NK-92 (cell line): Measurements from ENCODE around the gene PER2.
"Not testable (repeated sequence)": the region's sequence is repeated elsewhere in the genome, so short reads cannot be mapped to it uniquely, and the experiment has no call there.

ENCODE experiments used
- DNase-seq: peaks from one replicate; lab custom pipeline; 2025; ENCODE audit not compliant: unreplicated experiment; lab: John Stamatoyannopoulos, UW

Gene PER2, protein sequence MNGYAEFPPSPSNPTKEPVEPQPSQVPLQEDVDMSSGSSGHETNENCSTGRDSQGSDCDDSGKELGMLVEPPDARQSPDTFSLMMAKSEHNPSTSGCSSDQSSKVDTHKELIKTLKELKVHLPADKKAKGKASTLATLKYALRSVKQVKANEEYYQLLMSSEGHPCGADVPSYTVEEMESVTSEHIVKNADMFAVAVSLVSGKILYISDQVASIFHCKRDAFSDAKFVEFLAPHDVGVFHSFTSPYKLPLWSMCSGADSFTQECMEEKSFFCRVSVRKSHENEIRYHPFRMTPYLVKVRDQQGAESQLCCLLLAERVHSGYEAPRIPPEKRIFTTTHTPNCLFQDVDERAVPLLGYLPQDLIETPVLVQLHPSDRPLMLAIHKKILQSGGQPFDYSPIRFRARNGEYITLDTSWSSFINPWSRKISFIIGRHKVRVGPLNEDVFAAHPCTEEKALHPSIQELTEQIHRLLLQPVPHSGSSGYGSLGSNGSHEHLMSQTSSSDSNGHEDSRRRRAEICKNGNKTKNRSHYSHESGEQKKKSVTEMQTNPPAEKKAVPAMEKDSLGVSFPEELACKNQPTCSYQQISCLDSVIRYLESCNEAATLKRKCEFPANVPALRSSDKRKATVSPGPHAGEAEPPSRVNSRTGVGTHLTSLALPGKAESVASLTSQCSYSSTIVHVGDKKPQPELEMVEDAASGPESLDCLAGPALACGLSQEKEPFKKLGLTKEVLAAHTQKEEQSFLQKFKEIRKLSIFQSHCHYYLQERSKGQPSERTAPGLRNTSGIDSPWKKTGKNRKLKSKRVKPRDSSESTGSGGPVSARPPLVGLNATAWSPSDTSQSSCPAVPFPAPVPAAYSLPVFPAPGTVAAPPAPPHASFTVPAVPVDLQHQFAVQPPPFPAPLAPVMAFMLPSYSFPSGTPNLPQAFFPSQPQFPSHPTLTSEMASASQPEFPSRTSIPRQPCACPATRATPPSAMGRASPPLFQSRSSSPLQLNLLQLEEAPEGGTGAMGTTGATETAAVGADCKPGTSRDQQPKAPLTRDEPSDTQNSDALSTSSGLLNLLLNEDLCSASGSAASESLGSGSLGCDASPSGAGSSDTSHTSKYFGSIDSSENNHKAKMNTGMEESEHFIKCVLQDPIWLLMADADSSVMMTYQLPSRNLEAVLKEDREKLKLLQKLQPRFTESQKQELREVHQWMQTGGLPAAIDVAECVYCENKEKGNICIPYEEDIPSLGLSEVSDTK (N-terminal part only)

DNA sequence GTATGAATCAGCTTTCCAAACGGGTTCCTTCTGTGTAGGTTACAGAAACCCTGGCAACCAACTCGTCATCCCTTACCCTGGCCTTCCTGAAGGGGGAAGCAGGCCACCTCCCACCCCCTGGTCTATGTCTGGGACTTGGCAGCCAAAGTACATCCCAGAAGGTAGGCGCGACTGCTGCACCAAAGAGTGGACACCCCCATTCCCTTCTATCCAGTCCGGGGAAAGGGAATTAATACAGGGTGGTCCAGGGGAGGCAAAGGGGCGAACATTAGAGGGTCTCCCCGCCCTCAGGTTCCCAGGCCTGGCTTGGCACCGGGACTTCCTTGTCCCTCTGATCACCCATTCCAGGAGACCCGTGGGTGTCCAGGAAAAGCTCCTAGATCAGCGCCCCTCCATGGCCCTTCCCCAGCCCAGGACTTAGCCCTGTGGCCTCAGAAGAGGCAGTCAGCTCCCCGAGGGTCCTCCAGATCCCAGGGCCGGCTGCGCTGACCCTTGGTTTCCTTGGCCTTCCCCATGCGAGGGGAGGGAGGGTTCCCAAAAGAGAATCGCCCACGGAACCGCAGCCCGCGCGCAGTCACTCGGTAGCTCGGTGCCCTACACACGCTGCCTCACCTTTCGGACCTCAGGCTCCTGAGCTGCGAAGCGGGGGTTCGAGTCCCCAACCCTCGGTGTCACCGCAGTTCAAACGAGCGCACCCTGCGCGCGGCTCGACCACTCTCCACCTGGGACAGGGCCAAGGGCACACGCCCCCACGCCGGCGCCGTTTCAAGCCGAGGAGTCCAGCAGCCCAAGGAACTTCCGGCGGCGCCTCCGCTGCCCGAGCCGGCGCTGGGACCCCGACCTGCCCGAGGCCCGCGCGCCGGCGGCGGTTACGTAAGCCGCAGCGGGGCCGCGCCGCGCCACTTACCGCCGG is at the start of gene PER2:
TSS of gene PER2 (minus strand) at position 874 of the 913 bp plus-strand sequence. CDS start 10,674 bp downstream, outside the sequence.
- DNase-seq = no peak

DNA sequence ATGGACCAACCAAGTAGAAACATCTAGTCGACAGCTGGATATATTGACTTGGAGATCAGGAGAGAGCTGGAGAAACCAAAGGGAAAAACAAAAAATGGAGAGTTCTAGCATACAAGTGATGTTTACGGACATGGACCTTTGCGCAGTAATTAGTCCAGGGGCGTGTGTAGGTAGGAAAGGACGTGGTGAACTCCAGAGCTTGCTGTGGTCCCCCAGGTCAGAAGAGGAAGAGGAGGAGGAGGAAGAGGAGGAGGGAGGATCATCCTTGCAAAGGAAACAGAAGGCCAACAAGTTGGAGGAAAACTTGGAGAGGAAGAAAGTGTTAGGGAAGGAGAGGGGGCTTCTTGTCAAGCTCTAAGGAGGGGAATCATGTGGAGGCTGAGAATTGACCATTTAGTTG is 49.4 kb upstream of the PER2 start:
- no peak for DNase-seq

DNA sequence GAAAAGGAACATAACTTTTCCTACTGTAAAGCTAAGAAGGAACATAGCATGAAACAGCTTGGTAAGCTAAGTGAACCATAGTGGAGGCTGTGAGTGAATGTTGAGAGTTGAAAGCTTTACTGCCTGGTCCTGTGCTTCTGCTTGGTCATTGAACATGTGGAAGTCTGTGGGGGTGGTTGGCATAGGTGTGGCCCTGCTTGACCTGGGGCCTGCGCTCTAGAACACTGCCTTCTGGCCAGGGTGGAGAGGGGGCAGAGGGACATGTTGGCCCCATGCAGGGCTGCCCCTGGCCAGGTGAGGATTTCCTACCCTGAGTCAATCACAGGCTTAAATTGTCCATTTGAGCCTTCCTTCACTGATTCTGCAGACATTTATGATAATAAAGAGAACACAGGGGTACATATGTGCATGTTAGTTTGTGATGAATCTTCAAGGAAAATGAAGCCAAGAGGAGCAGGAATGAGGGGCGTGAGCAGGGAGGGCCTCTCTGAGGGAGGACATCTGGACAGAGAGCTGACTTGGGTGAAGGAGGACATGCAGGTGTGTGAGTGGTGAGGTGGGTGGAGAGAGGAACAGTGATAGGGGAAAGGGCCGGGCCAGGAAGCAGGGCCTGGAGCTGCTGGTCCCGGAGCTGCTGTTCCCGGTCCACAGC is 48.5 kb upstream of the PER2 start:
- no peak for DNase-seq

DNA sequence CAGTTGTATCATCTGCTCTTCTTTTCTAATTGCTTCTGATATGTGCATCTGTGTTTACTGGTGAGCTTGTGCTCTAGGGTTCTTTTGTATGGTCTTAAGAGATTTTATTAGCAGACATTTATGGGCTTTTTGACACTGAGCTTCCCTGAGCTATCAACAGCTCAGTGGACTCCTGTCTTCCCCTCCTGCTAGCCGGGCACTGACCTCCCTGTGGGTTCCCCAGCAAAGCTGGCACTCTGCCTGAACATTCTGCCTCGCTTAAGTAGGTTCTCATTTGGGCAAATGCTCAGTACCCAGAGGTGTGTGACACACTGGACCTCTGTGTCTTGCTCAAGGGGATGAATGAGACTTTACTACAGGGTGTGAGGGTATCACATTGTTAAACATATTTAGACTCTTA is 47.7 kb upstream of the PER2 start:
- no peak for DNase-seq

DNA sequence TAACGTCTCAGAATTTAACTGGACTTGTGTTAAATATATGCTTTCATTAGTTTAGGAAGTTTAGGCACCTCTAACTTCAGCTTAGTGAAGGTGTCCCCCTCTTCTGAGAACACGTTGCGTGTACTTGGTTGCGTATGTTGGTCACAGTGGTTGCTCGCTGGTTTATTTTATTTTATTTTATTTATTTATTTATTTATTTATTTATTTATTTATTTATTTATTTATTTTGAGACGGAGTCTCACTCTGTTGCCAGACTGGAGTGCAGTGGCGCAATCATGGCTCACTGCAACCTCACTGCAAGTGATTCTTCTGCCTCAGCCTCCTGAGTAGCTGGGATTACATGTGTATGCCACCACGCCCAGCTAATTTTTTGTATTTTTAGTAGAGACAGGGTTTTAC is 47.2 kb upstream of the PER2 start:
- not testable (repeated sequence) for DNase-seq

DNA sequence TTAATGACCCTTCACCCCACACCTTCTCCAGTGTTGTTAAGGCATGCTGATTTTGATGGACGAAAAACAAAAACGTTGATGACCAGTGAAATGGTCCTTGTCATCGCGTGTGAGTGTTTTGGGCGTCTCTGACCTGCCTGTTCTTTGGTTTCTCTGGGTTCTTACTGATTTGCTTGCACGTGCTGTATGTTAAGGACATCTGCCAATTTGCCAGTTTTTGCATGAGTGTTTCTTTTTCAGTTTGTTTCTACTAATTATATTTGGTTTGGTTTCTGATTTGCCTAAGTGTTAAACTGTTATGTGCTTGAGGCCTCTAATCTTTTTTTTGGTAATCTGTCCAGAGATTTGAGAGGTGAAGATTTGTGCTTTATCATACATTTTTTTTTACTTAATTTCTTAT is 46.5 kb upstream of the PER2 start:
- DNase-seq = no peak

DNA sequence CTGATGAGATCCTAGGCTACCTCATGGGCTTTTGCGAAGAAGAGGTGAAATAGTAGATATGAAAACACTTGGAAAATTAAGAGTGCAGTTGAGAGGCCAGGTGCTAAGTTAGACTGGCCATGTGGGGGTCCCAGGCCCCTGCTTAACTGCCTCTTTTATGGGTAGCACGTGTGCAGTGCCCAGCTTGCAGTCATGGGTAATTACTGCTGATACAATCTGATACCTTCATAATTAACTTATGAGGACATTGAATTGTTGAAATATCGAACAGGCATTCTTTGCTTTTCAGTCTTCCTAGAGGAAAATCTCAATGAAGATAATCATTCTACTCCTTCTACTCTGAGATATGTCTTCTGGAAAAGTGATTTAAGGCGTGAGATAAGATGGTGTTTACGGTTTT is 43.5 kb upstream of the PER2 start:
- DNase-seq = no peak

DNA sequence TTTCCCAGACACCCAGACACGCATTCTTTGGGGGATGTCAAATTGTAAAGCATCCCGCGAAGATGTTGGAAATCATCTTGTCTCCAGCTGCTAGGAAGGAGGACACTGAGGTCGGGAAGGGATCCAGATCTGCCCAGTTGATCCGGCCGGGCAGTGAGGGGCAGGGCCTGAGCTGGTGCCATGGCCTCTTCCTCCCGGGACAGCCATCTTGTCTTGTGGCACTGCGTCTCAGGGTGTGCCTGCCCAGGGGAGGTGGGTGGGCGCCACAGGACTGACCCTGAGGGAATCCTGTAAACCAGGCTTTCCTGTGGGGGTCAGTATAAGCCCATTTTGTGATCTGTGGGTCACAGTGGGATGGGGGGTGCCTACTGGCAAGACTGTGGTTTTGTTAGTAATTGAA is 42.0 kb upstream of the PER2 start:
- DNase-seq = no peak

DNA sequence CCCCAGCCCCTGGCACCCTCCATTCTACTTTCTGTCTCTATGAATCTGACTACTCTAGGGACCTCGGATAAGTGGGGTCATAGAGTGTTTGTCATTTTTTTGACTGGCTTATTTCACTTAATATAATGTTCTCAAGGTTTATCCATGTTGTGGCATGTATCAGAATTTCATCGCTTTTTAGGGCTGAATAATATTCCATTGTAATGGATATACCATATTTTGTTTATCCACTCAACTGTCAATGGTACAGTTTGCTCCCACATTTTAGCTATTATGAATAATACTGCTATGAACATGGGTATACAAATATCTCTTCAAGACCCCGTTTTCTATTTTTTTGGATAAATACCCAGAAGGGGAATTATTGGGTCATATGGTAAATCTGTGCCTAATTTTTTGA is 39.3 kb upstream of the PER2 start:
- no peak for DNase-seq

DNA sequence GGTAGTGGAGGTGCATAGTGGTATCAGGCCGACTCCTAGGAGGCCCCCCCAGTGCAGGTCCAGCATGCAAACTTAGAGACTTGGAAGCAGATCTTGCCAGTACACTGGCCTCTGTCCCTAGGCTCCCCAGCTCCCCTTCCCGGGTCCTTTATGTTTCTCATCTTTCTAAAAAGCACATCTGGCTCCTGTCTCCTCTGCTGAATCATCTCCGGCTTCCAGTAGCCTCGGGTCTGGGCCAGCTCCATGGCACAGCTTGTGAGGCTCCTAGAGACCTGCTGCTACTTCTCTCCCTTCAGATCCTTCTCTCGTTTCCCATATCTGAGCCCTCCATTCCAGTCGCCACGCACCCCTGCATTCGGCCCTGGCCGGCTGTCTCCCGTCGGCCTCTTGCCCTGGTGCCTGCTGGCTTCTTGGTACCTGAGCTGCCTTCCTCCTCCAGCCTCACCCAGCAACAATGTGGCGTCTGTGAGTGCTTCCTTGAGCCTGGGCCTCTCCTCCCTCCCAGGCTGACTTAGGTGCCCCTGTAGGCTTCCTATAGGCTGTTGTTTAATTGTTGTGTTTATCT is 38.5 kb upstream of the PER2 start:
- DNase-seq = no peak

DNA sequence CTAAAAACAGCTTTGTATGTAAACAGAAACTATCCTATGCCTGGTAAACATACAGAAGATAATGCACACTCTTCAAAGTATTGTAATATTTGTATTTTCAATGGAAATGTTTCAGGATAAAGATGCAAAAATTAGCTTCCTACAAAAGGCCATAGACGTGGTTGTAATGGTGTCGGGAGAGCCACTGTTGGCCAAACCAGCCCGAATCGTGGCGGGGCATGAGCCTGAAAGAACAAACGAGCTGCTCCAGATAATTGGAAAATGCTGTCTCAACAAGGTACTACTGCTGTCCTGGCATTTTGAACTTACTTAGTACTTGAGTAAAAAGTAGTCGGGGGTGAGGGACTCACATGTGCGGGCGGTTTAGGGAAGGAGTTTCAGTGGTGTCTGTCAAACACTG is 37.3 kb upstream of the PER2 start:
- no peak for DNase-seq

DNA sequence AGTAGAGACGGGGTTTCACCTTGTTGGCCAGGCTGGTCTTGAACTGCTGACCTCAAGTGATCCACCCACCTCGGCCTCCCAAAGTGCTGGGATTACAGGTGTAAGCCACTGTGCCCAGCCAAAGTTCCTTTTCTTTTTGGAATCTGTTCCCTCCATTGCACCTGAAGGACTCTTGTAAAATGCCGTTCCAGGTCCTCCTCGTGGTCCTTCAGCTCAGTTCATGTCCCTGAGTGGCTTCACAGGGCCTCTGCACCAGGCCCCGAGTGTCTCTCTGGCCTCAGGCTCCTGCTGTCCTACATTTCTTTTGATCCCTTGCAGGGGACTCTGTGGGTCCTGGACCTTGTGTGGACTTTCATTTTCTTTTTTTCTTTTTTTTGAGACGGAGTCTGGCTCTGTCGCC is 35.8 kb upstream of the PER2 start:
- not testable (repeated sequence) for DNase-seq

DNA sequence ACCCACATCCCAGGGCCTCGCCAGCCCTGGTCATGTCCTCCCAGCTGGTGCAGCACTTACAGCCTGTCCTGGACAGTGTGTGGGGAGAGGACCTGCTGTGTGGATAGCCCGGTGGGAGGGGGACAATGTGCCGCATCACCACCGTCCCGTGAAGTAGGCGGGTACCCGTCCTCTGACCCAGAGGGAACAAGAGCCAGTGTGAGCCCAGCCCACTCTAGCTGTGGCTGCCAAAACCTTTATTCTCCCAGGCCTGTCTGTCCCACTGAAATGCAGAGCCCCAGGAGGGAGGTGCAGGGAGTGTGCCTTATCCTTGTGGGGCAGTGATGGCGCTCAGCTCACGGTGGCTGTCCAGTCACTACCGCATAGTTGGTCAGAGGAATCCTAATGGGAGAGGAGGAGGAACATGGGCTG is 33.6 kb upstream of the PER2 start:
- DNase-seq = no peak

DNA sequence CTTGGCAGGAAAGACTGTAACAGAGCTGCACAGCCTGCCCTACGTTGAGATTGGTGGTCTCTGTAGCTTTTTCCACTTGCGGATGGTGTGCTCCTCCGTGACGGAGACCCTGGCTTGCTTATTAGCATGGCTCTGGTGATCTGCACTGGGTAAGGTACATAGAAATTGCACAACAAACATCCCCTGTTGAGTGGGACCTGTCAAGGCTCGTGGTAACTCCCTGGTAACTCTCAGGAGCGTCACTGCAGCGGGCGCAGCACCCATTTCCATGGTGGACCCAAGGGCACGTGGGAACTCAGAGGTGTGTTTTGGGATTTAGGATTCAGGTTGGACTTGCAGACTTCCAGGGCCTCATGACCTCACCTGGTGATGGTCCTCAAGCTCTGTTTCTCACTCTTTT is 33.1 kb upstream of the PER2 start:
- DNase-seq = no peak

DNA sequence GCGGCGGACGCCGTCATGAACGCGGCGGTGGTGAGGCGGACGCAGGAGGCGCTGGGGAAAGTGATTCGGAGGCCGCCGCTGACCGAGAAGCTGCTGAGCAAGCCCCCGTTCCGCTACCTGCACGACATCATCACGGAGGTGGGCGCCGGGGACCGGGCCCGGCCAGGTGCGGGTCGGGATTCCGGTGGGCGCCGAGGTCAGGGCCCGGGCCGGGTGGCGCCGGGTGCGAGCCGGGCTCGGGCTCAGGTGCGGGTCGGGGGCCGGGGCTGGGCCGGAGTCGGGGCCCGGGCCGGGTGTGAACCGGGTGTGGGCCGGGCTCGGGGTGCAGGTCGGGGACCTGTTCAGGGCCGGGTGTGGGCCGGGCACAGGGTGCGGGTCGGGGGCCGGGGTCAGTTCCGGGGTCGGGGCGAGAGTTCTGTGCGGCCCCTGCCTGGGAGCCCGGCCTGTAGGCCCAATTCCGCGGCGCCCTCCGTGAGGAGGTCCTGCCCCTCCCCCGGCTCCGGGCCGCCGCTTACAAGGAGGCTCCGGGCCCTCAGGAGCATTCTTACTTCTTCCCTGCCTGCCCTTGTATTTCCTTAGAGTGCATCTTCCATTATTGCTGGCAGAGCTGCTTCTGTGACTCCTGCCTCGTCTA is 32.4 kb upstream of the PER2 start:
- DNase-seq = no peak

DNA sequence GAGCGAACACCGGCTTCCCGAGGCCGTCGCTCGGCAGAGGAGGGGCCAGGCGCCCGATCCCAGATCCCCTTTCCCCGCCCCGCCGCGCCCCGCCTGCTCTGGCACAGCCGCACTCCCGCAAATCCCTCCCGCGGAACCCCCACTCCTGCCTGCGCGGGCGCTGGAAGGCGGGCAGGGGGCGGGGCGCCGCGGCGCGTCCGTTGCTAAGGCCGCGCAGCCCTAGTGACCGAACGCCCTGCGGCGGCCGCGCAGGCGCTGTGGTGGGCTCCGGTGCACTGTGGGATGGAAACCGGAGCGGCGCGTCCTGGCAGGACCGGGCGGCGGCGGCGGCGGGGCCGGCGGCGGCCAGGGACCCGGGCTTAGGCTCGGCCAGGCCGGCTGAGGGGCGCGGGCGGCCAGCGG is 31.8 kb upstream of the PER2 start, which contains the start of gene TRAF3IP1:
TSS of gene TRAF3IP1 (plus strand) at position 273 of the 402 bp plus-strand sequence. CDS start 145 bp downstream, outside the sequence.
- no peak for DNase-seq

DNA sequence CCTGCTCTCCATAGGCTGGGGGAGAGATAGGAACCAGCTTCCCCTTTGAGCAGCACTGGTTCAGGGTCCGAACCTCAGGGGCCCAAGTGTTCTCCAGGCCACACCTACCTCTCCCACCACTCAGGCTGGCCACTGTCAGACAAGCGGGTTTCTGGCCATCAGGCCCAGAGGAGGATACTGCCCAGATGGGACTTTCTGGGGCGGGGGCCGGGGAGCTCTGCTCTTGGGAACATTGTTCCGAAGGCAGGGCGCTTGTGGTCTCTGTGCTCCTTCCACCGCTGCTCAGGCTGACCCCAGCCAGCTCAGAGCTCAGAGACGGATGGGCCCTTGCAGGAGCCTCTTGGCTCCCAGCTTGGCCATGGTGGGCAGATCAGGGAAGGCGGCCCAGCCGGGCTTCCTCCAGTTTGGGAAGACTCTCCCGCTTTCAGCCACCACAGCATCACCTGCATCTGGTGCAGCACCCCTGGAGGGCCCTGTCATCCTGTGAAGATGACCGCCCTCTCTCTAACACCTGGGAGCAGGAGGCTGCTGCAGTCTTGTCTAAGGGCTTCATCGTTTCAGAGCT is 26.7 kb upstream of the PER2 start:
- DNase-seq = no peak

DNA sequence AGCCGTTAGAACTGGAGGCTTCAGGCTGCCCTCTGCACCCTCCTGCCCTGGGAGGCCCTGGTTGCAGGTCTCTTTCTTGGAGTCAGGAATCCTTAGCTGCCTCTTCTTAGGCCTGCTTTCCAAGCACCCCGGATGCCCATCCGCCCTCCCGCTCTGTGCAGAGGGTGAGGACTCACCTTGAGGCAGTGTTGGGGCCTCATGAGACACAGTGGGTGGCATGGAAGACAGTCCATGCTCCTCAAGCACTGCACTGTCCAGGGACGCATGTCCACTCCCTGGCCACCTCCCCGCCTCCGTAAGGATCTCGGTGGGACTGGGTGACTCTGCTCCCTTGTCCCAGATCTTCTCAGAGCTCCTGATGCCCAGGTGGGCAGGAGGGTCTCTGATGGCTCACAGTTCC is 26.2 kb upstream of the PER2 start:
- DNase-seq = no peak

DNA sequence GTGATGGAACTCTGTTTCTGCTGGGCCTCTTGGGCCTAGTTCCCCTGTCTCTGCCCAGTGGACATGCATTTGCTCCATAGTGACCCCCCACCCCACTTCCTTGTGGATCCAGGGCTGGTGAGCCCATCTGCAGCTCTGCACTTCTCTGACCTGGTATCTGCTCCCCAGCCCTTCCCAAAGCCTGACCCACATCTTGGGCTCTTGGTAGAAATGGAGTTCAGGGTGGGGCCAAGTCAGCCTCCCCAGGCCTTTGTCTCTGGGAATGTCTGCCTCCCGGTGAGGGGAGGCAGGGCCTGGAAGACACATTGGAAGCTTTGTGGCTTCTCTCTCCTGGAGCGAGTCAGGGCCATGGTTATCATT is 25.6 kb upstream of the PER2 start:
- DNase-seq = no peak
